H9 (cell line): ENCODE measurements around the gene GREB1L. TPM values are rescaled to one million over a fixed set of nuclear protein-coding genes. Genes with fewer than 3 reads are reported as not detected.

Source experiments
- DNase-seq: peaks from one replicate; pipeline ENCODE4 v3.0.0-alpha.2; 2017
- H2AFZ ChIP-seq: one replicate; pipeline ENCODE4 v1.6.1; 2013; ENCODE audit warnings: mild to moderate bottlenecking, low read length, control low read depth, moderate library complexity
- H2AK5ac ChIP-seq: 2 replicates; pipeline ENCODE4 v1.6.1; 2013; ENCODE audit warnings: low read length, control low read depth, mixed read lengths; ENCODE audit not compliant: insufficient read length
- H2BK120ac ChIP-seq: one replicate; pipeline ENCODE4 v1.6.1; 2013; ENCODE audit warnings: low read depth, mild to moderate bottlenecking, low read length, control low read depth, inconsistent platforms; ENCODE audit not compliant: poor library complexity, severe bottlenecking
- H2BK12ac ChIP-seq: 2 replicates; pipeline ENCODE4 v1.6.1; 2013; ENCODE audit warnings: low read length, control low read depth, mixed read lengths, low read depth; ENCODE audit not compliant: insufficient read length
- H2BK15ac ChIP-seq: 2 replicates; pipeline ENCODE4 v1.6.1; 2013; ENCODE audit warnings: low read depth, low read length, control low read depth
- H2BK20ac ChIP-seq: one replicate; pipeline ENCODE4 v1.6.1; 2013; ENCODE audit warnings: low read depth, mild to moderate bottlenecking, low read length, control low read depth, inconsistent platforms; ENCODE audit not compliant: poor library complexity, severe bottlenecking
- H2BK5ac ChIP-seq: 2 replicates; pipeline ENCODE4 v1.6.1; 2013; ENCODE audit warnings: low read length, control low read depth, mixed read lengths; ENCODE audit not compliant: insufficient read length
- H3K14ac ChIP-seq: 2 replicates; pipeline ENCODE4 v1.6.1; 2013; ENCODE audit warnings: low read length, control low read depth; ENCODE audit not compliant: insufficient read depth
- H3K18ac ChIP-seq: 2 replicates; pipeline ENCODE4 v1.6.1; 2013; ENCODE audit warnings: low read depth, mild to moderate bottlenecking, mixed read lengths, low read length, control low read depth; ENCODE audit not compliant: insufficient read length
- H3K23ac ChIP-seq: 2 replicates; pipeline ENCODE4 v1.6.1; 2013; ENCODE audit warnings: low read length, control low read depth, mixed read lengths, low read depth; ENCODE audit not compliant: insufficient read length
- H3K23me2 ChIP-seq: 2 replicates; pipeline ENCODE4 v1.6.1; 2013; ENCODE audit warnings: low read depth, mild to moderate bottlenecking, mixed read lengths, low read length, control low read depth; ENCODE audit not compliant: insufficient read length, poor library complexity, severe bottlenecking
- H3K27ac ChIP-seq: 2 replicates; pipeline ENCODE4 v1.5.1; 2013; ENCODE audit warnings: low read length, control low read depth, mixed read lengths, low read depth; ENCODE audit not compliant: insufficient read length
- H3K27me3 ChIP-seq: 2 replicates; pipeline ENCODE4 v1.6.1; 2013; ENCODE audit warnings: low read length, control low read depth, inconsistent platforms; ENCODE audit not compliant: insufficient read depth
- H3K4ac ChIP-seq: 2 replicates; pipeline ENCODE4 v1.6.1; 2013; ENCODE audit warnings: low read depth, mild to moderate bottlenecking, control low read depth, inconsistent platforms, low read length, moderate library complexity
- H3K4me1 ChIP-seq: 2 replicates; pipeline ENCODE4 v1.6.1; 2013; ENCODE audit warnings: low read length, control low read depth, inconsistent platforms; ENCODE audit not compliant: insufficient read depth
- H3K4me2 ChIP-seq: 2 replicates; pipeline ENCODE4 v1.6.1; 2013; ENCODE audit warnings: low read length, control low read depth, mixed read lengths; ENCODE audit not compliant: insufficient read length, insufficient read depth
- H3K56ac ChIP-seq: 2 replicates; pipeline ENCODE4 v1.6.1; 2013; ENCODE audit warnings: low read depth, mild to moderate bottlenecking, mixed read lengths, low read length, control low read depth; ENCODE audit not compliant: insufficient read length
- H3K79me1 ChIP-seq: 2 replicates; pipeline ENCODE4 v1.6.1; 2013; ENCODE audit warnings: low read depth, mild to moderate bottlenecking, moderate library complexity, low read length, control low read depth, inconsistent platforms; ENCODE audit not compliant: insufficient read depth, poor library complexity, severe bottlenecking
- H3K79me2 ChIP-seq: 2 replicates; pipeline ENCODE4 v1.6.1; 2013; ENCODE audit warnings: low read length, control low read depth, inconsistent platforms; ENCODE audit not compliant: insufficient read depth
- H3K9ac ChIP-seq: 2 replicates; pipeline ENCODE4 v1.6.1; 2013; ENCODE audit warnings: low read length, control low read depth, mixed read lengths; ENCODE audit not compliant: insufficient read length; ENCODE audit errors: extremely low read depth
- H3K9me3 ChIP-seq: one replicate; pipeline ENCODE4 v1.6.1; 2013; ENCODE audit warnings: low read depth, low read length, inconsistent platforms; ENCODE audit not compliant: control insufficient read depth
- H3T11ph ChIP-seq: one replicate; pipeline ENCODE4 v1.6.1; 2013; ENCODE audit warnings: mild to moderate bottlenecking, low read length, control low read depth, inconsistent platforms
- H4K20me1 ChIP-seq: one replicate; pipeline ENCODE4 v1.6.1; 2013; ENCODE audit not compliant: control insufficient read depth, insufficient read length, insufficient read depth
- H4K5ac ChIP-seq: 2 replicates; pipeline ENCODE4 v1.6.1; 2013; ENCODE audit warnings: low read depth, mild to moderate bottlenecking, mixed read lengths, low read length, control low read depth; ENCODE audit not compliant: insufficient read length
- H4K8ac ChIP-seq: replicated peaks from 2 replicates; pipeline ENCODE4 v1.6.1; 2013; ENCODE audit warnings: low read length, control low read depth, mixed read lengths, low read depth; ENCODE audit not compliant: insufficient read length
- H4K91ac ChIP-seq: 2 replicates; pipeline ENCODE4 v1.6.1; 2013; ENCODE audit warnings: low read depth, mild to moderate bottlenecking, moderate library complexity, mixed read lengths, low read length, control low read depth; ENCODE audit not compliant: insufficient read length
- H3K27ac Mint-ChIP-seq, 3 experiments: 2 replicates in 2 of 3; 3 replicates in 1 of 3; pipeline ENCODE4 v1.8.0; 2020 to 2021; ENCODE audit warnings: mixed read lengths in 3 of 3, mild to moderate bottlenecking in 1 of 3, moderate library complexity in 1 of 3
- H3K27me3 Mint-ChIP-seq: 2 replicates; pipeline ENCODE4 v1.8.0; 2021; ENCODE audit warnings: low read depth, mild to moderate bottlenecking, moderate library complexity, mixed read lengths
- H3K36me3 Mint-ChIP-seq, 3 experiments: 2 replicates in 2 of 3; 3 replicates in 1 of 3; pipeline ENCODE4 v1.8.0; 2020 to 2021; ENCODE audit warnings: low read depth in 3 of 3, mixed read lengths in 3 of 3; ENCODE audit not compliant: insufficient read depth in 1 of 3
- H3K4me1 Mint-ChIP-seq, 2 experiments: 2 replicates each; pipeline ENCODE4 v1.8.0; 2020; ENCODE audit warnings: mixed read lengths in 2 of 2
- H3K4me3 Mint-ChIP-seq, 2 experiments: 2 replicates in 1 of 2; 3 replicates in 1 of 2; pipeline ENCODE4 v1.8.0; 2020 to 2021; ENCODE audit warnings: mild to moderate bottlenecking in 2 of 2, mixed read lengths in 2 of 2, moderate library complexity in 1 of 2
- H3K9me3 Mint-ChIP-seq, 2 experiments: 2 replicates in 1 of 2; 3 replicates in 1 of 2; pipeline ENCODE4 v1.8.0; 2020; ENCODE audit warnings: mild to moderate bottlenecking in 2 of 2, mixed read lengths in 2 of 2, moderate library complexity in 1 of 2
- WGBS: extraction: QIAGEN DNeasy Blood & Tissue Kit; methylation state at CpG from one replicate; pipeline ENCODE4 v1.1.7; 2013; ENCODE audit warnings: missing lambda C conversion rate, low lambda C conversion rate, mixed read lengths; ENCODE audit not compliant: insufficient read length; ENCODE audit errors: extremely low coverage; 5-methylcytosine and 5-hydroxymethylcytosine counted together
- total RNA-seq: library from RNA; stranded (reverse); gene quantifications from 2 replicates; pipeline ENCODE4 v1.2.1, GENCODE V29; 2021
- TF ChIP-seq, protein P1 (sequence below): fragments of 200-600 bp; sonication (generic); conservative IDR thresholded peaks from 3 replicates; pipeline ENCODE4 v1.8.0; 2021; ENCODE audit warnings: antibody characterized with exemption, mild to moderate bottlenecking

Gene GREB1L
- total RNA-seq, 1 experiment from 2014 or later: 2.7 TPM

DNA sequence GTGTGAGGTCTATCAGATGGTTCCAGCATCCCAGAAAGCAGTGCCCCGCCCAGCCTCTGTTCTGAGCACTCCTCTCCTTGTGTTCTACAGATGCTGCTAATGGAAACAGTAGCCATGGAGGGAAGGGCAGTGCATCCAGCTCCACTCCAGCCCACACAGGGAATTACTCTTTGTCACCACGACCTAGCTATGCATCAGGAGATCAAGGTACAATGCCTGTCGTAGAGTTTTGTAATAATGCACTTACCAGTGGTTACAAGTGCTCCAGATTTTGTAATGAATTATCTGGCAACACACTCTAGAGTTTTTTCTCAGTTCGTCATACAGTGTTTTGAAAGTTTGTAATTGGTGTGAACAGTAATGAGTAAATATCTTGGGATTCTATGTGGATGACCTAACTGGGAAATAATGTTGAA lies 197.4 kb downstream of the GREB1L start:
- Histone ChIP-seq H2AFZ (no peak overlapping the region), H4K20me1 (no peaks in the 10 kb centered on the region), H3K79me1 (no peaks in the 10 kb centered on the region), H3K18ac (no peak overlapping the region), H3K27me3 (no peaks in the 10 kb centered on the region; the same call in 1 of the 2 replicates), H3K27ac (no peak overlapping the region), H4K5ac (no peak overlapping the region), H3T11ph (no peak overlapping the region), H2BK5ac (no peak overlapping the region), H3K23ac (no peak overlapping the region), H3K4ac (no peak overlapping the region), H2BK120ac (no peak overlapping the region), H4K91ac (no peak overlapping the region), H4K8ac (no peak overlapping the region), H2AK5ac (no peak overlapping the region), H3K9ac (no peak overlapping the region), H3K79me2 (no peaks in the 10 kb centered on the region), H2BK12ac (no peak overlapping the region), H2BK15ac (no peak overlapping the region), H3K56ac (no peak overlapping the region), H3K14ac (no peak overlapping the region), H3K4me2 (no peak overlapping the region), H3K23me2 (no peaks in the 10 kb centered on the region), H2BK20ac (no peak overlapping the region), H3K4me1 (no peaks in the 10 kb centered on the region), H3K9me3 (no peaks in the 10 kb centered on the region)
- TF ChIP-seq, protein P1, sequence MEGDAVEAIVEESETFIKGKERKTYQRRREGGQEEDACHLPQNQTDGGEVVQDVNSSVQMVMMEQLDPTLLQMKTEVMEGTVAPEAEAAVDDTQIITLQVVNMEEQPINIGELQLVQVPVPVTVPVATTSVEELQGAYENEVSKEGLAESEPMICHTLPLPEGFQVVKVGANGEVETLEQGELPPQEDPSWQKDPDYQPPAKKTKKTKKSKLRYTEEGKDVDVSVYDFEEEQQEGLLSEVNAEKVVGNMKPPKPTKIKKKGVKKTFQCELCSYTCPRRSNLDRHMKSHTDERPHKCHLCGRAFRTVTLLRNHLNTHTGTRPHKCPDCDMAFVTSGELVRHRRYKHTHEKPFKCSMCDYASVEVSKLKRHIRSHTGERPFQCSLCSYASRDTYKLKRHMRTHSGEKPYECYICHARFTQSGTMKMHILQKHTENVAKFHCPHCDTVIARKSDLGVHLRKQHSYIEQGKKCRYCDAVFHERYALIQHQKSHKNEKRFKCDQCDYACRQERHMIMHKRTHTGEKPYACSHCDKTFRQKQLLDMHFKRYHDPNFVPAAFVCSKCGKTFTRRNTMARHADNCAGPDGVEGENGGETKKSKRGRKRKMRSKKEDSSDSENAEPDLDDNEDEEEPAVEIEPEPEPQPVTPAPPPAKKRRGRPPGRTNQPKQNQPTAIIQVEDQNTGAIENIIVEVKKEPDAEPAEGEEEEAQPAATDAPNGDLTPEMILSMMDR: no peak
- no peaks in the 10 kb centered on the region for H3K9me3 Mint-ChIP-seq
- DNase-seq: no peak
- peaks cover 0 to 8% (median 0%) of the 10 kb centered on the region in 3 experiments; a peak in 1 of 7 replicates for H3K36me3 Mint-ChIP-seq
- H3K27me3 Mint-ChIP-seq: peaks cover 57% of the 10 kb centered on the region
- no peak overlapping the region for H3K27ac Mint-ChIP-seq
- WGBS: no CpG with 5 or more reads among the region's 4 CpGs
- peaks cover 4 to 6% of the 10 kb centered on the region in 2 experiments; a peak in 3 of 4 replicates for H3K4me1 Mint-ChIP-seq
- H3K4me3 Mint-ChIP-seq: no peak overlapping the region
